AG10803 (cell line): ENCODE results near the gene TMEM223.
"Not testable (repeated sequence)": the region's sequence is repeated elsewhere in the genome, so short reads cannot be mapped to it uniquely, and the experiment has no call there.

ENCODE experiments used
- DNase-seq: peaks from one replicate; pipeline ENCODE4 v3.0.0; 2010; ENCODE audit warnings: low read depth
- H3K4me3 ChIP-seq: 2 replicates; pipeline ENCODE4 v1.5.1; 2011; ENCODE audit warnings: mild to moderate bottlenecking, low read length, control low read depth
- TF ChIP-seq, protein P1 (sequence below): conservative IDR thresholded peaks from 2 replicates; pipeline ENCODE4 v1.5.1; 2011; ENCODE audit warnings: mild to moderate bottlenecking, low read length, control low read depth, inconsistent platforms

Gene TMEM223

DNA sequence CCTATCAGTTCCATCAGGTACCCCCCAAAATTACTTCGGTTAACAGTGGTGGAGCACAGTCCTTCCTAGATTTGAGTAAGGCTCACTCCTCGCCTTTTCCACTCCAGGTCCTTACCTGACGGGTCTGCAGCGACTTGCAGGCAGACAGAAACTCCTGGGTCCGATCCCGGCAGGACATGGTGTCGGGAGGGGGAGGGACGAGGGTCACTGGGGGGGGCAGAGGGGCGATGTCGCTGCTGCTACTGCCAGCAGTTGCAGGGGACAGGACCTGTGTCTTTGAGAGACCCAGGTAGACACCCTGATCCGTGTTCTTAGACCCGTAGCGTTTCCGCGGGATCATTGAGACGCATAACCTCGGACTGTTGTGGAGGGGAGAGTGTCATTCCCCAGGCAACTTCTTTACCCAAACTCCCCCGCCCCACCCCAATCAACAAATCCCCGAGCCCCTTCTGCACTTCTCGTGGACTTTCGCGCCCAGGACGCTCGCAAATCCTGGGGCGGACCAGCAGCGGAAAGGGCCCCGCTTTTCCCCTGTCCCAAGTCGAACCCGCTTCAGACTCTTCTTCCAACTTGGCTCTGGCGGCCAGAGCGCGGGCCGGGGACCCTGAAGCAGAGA is 39.2 kb upstream of the TMEM223 start:
- no peak for DNase-seq
- TF ChIP-seq, protein P1, sequence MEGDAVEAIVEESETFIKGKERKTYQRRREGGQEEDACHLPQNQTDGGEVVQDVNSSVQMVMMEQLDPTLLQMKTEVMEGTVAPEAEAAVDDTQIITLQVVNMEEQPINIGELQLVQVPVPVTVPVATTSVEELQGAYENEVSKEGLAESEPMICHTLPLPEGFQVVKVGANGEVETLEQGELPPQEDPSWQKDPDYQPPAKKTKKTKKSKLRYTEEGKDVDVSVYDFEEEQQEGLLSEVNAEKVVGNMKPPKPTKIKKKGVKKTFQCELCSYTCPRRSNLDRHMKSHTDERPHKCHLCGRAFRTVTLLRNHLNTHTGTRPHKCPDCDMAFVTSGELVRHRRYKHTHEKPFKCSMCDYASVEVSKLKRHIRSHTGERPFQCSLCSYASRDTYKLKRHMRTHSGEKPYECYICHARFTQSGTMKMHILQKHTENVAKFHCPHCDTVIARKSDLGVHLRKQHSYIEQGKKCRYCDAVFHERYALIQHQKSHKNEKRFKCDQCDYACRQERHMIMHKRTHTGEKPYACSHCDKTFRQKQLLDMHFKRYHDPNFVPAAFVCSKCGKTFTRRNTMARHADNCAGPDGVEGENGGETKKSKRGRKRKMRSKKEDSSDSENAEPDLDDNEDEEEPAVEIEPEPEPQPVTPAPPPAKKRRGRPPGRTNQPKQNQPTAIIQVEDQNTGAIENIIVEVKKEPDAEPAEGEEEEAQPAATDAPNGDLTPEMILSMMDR: no peak
- peak overlapping the region; percentile 86 for H3K4me3 ChIP-seq

DNA sequence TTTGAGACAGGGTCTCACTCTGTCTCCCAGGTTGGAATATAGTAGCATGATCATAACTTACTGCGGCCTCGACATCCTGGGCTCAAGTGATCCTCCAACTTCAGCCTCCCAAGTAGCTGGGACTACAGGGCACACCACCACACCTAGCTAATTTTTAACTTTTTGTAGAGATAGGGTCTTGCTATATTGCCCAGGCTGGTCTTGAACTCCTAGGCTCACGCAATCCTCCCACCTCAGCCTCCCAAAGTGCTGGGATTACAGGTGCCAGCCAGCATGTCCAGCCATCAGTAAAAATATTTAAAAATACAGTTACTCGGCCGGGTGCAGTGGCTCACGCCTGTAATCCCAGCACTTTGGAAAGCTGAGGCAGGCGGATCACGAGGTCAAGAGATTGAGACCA is 36.3 kb upstream of the TMEM223 start:
- DNase-seq, H3K4me3 ChIP-seq: not testable (repeated sequence)

DNA sequence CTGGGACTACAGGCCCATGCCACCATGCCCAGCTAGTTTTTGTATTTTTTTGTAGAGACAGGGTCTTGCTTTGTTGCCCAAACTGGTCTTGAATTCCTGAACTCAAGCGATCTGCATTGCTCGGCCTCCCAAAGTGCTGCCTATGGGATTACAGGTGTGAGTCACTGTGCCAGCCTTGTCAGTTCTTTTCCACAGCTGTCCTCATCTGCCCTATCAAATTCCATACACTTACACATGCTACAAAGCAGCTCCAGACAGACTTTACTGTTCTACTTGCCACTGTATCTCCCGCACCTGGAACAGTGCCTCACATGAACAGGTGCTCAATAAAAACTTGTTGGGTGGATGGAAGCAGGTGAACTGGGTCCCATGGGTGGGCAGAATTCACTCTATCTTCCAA is 31.9 kb upstream of the TMEM223 start:
- TF ChIP-seq, protein P1: no peak
- no peak for DNase-seq
- no peak overlapping the region for H3K4me3 ChIP-seq

DNA sequence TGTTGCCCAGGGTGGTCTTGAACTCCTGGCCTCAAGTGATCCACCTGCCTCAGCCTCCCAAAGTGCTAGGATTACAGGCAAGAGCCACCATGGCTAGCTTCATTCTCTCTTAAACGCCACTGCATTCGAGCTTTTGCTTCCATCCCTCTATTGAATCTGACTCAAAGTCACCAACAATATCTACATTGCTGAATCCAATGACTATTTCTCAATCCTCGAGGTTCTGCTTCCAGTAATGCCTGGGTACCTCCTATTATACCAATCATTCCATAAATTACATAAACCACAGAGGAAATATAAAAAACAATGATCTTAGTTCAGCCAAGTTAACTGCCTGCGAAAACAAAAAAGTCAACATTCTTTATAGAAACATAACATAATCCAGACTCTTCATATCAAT is 25.3 kb upstream of the TMEM223 start:
- TF ChIP-seq, protein P1: no peak
- DNase-seq: no peak
- no peak overlapping the region for H3K4me3 ChIP-seq

DNA sequence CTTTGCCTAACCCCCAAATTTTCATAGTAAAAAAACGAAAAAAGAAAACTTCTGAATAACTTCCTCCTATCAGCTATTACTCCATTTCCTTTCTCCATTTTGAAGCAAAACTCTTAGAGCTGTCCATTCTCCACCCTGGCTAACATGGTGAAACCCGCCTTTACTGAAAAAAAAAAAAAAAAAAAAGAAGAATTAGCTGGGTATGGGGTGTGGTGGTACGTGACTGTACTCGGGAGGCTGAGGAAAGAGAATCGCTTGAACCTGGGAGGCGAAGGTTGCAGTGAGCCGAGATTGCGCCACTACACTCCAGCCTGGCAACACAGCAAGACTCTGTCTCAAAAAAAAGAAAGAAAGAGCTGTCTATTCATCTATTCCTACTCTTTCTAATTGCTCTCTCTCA is 24.8 kb upstream of the TMEM223 start:
- TF ChIP-seq, protein P1: no peak
- no peak for DNase-seq
- H3K4me3 ChIP-seq: no peak overlapping the region

DNA sequence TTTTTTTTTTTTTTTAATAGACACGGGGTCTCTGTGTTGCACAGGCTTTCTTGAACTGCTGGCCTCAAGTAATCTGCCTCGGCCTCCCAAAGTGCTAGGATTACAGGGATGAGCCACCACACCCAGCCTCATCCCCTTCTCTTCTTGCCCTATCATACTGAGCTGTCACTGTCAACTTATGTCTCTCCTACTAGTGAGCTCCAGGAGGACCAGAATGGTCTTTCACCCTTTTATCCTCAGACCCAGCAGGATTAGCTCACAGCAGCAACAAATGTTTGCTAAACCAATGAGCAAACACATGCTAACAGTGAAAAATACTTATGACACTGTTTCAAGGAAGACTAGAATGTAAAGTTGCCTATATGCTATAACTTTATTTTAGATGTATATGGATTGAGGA is 19.9 kb upstream of the TMEM223 start:
- TF ChIP-seq, protein P1: no peak
- no peak overlapping the region for H3K4me3 ChIP-seq
- DNase-seq: no peak

DNA sequence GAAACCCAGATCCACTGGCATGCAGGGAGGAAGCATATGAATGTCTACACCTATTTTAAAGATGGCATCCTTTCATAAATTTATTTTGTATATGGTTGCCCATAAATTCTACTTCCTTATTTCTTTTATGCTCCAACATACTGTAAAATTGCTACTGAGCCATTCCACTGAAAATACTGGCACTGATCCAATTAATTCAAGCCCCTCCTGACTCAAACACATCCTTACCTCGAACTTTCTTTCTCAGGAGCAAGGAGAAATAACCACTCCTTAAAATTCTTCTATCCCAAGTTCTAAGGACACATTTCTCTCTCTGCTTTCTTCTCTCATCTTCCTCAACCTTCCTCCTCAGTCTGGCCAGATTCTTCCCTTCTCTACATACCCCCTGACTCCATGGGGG is 18.9 kb upstream of the TMEM223 start:
- H3K4me3 ChIP-seq: no peak overlapping the region
- DNase-seq: no peak
- TF ChIP-seq, protein P1: no peak

DNA sequence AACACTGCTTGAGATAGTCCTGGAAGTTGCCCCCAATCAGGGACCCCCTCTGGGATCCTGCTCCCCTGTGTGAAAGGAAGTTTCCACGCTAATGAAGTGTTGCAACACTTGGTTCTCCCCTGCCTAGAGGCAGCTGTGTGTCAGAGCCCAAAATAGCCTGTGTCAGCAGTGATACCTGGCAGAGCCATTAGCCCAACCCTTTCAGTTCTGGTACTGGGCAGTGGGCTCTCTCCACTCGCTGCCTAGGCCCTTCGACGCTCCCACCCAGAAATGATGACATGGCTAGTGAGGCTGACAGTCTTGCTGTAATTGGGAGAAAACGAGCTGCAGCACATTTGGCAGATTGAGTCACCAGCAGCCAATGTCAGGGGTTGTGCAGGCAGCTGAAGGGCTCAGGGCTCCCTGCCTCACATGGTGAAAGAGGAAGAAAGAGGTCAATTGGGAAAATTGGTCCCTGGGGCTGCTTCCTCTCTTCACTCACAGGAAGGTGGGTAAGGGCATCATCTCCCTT is 14.9 kb upstream of the TMEM223 start:
- no peak overlapping the region for H3K4me3 ChIP-seq
- DNase-seq: peak; percentile 23
- TF ChIP-seq, protein P1: no peak
